H9 (cell line): ENCODE data around the gene IL4. TPM values are rescaled to one million over a fixed set of nuclear protein-coding genes. Genes with fewer than 3 reads are reported as not detected.

Experiments used
- DNase-seq: peaks from one replicate; pipeline ENCODE4 v3.0.0-alpha.2; 2017
- H2AFZ ChIP-seq: one replicate; pipeline ENCODE4 v1.6.1; 2013; ENCODE audit warnings: mild to moderate bottlenecking, low read length, control low read depth, moderate library complexity
- H2AK5ac ChIP-seq: 2 replicates; pipeline ENCODE4 v1.6.1; 2013; ENCODE audit warnings: low read length, control low read depth, mixed read lengths; ENCODE audit not compliant: insufficient read length
- H2BK120ac ChIP-seq: one replicate; pipeline ENCODE4 v1.6.1; 2013; ENCODE audit warnings: low read depth, mild to moderate bottlenecking, low read length, control low read depth, inconsistent platforms; ENCODE audit not compliant: poor library complexity, severe bottlenecking
- H2BK12ac ChIP-seq: 2 replicates; pipeline ENCODE4 v1.6.1; 2013; ENCODE audit warnings: low read length, control low read depth, mixed read lengths, low read depth; ENCODE audit not compliant: insufficient read length
- H2BK15ac ChIP-seq: 2 replicates; pipeline ENCODE4 v1.6.1; 2013; ENCODE audit warnings: low read depth, low read length, control low read depth
- H2BK20ac ChIP-seq: one replicate; pipeline ENCODE4 v1.6.1; 2013; ENCODE audit warnings: low read depth, mild to moderate bottlenecking, low read length, control low read depth, inconsistent platforms; ENCODE audit not compliant: poor library complexity, severe bottlenecking
- H2BK5ac ChIP-seq: 2 replicates; pipeline ENCODE4 v1.6.1; 2013; ENCODE audit warnings: low read length, control low read depth, mixed read lengths; ENCODE audit not compliant: insufficient read length
- H3K14ac ChIP-seq: 2 replicates; pipeline ENCODE4 v1.6.1; 2013; ENCODE audit warnings: low read length, control low read depth; ENCODE audit not compliant: insufficient read depth
- H3K18ac ChIP-seq: 2 replicates; pipeline ENCODE4 v1.6.1; 2013; ENCODE audit warnings: low read depth, mild to moderate bottlenecking, mixed read lengths, low read length, control low read depth; ENCODE audit not compliant: insufficient read length
- H3K23ac ChIP-seq: 2 replicates; pipeline ENCODE4 v1.6.1; 2013; ENCODE audit warnings: low read length, control low read depth, mixed read lengths, low read depth; ENCODE audit not compliant: insufficient read length
- H3K23me2 ChIP-seq: 2 replicates; pipeline ENCODE4 v1.6.1; 2013; ENCODE audit warnings: low read depth, mild to moderate bottlenecking, mixed read lengths, low read length, control low read depth; ENCODE audit not compliant: insufficient read length, poor library complexity, severe bottlenecking
- H3K27ac ChIP-seq: 2 replicates; pipeline ENCODE4 v1.5.1; 2013; ENCODE audit warnings: low read length, control low read depth, mixed read lengths, low read depth; ENCODE audit not compliant: insufficient read length
- H3K27me3 ChIP-seq: 2 replicates; pipeline ENCODE4 v1.6.1; 2013; ENCODE audit warnings: low read length, control low read depth, inconsistent platforms; ENCODE audit not compliant: insufficient read depth
- H3K4ac ChIP-seq: 2 replicates; pipeline ENCODE4 v1.6.1; 2013; ENCODE audit warnings: low read depth, mild to moderate bottlenecking, control low read depth, inconsistent platforms, low read length, moderate library complexity
- H3K4me1 ChIP-seq: 2 replicates; pipeline ENCODE4 v1.6.1; 2013; ENCODE audit warnings: low read length, control low read depth, inconsistent platforms; ENCODE audit not compliant: insufficient read depth
- H3K4me2 ChIP-seq: 2 replicates; pipeline ENCODE4 v1.6.1; 2013; ENCODE audit warnings: low read length, control low read depth, mixed read lengths; ENCODE audit not compliant: insufficient read length, insufficient read depth
- H3K56ac ChIP-seq: 2 replicates; pipeline ENCODE4 v1.6.1; 2013; ENCODE audit warnings: low read depth, mild to moderate bottlenecking, mixed read lengths, low read length, control low read depth; ENCODE audit not compliant: insufficient read length
- H3K79me1 ChIP-seq: 2 replicates; pipeline ENCODE4 v1.6.1; 2013; ENCODE audit warnings: low read depth, mild to moderate bottlenecking, moderate library complexity, low read length, control low read depth, inconsistent platforms; ENCODE audit not compliant: insufficient read depth, poor library complexity, severe bottlenecking
- H3K79me2 ChIP-seq: 2 replicates; pipeline ENCODE4 v1.6.1; 2013; ENCODE audit warnings: low read length, control low read depth, inconsistent platforms; ENCODE audit not compliant: insufficient read depth
- H3K9ac ChIP-seq: 2 replicates; pipeline ENCODE4 v1.6.1; 2013; ENCODE audit warnings: low read length, control low read depth, mixed read lengths; ENCODE audit not compliant: insufficient read length; ENCODE audit errors: extremely low read depth
- H3K9me3 ChIP-seq: one replicate; pipeline ENCODE4 v1.6.1; 2013; ENCODE audit warnings: low read depth, low read length, inconsistent platforms; ENCODE audit not compliant: control insufficient read depth
- H3T11ph ChIP-seq: one replicate; pipeline ENCODE4 v1.6.1; 2013; ENCODE audit warnings: mild to moderate bottlenecking, low read length, control low read depth, inconsistent platforms
- H4K20me1 ChIP-seq: one replicate; pipeline ENCODE4 v1.6.1; 2013; ENCODE audit not compliant: control insufficient read depth, insufficient read length, insufficient read depth
- H4K5ac ChIP-seq: 2 replicates; pipeline ENCODE4 v1.6.1; 2013; ENCODE audit warnings: low read depth, mild to moderate bottlenecking, mixed read lengths, low read length, control low read depth; ENCODE audit not compliant: insufficient read length
- H4K8ac ChIP-seq: replicated peaks from 2 replicates; pipeline ENCODE4 v1.6.1; 2013; ENCODE audit warnings: low read length, control low read depth, mixed read lengths, low read depth; ENCODE audit not compliant: insufficient read length
- H4K91ac ChIP-seq: 2 replicates; pipeline ENCODE4 v1.6.1; 2013; ENCODE audit warnings: low read depth, mild to moderate bottlenecking, moderate library complexity, mixed read lengths, low read length, control low read depth; ENCODE audit not compliant: insufficient read length
- H3K27ac Mint-ChIP-seq, 3 experiments: 2 replicates in 2 of 3; 3 replicates in 1 of 3; pipeline ENCODE4 v1.8.0; 2020 to 2021; ENCODE audit warnings: mixed read lengths in 3 of 3, mild to moderate bottlenecking in 1 of 3, moderate library complexity in 1 of 3
- H3K27me3 Mint-ChIP-seq: 2 replicates; pipeline ENCODE4 v1.8.0; 2021; ENCODE audit warnings: low read depth, mild to moderate bottlenecking, moderate library complexity, mixed read lengths
- H3K36me3 Mint-ChIP-seq, 3 experiments: 2 replicates in 2 of 3; 3 replicates in 1 of 3; pipeline ENCODE4 v1.8.0; 2020 to 2021; ENCODE audit warnings: low read depth in 3 of 3, mixed read lengths in 3 of 3; ENCODE audit not compliant: insufficient read depth in 1 of 3
- H3K4me1 Mint-ChIP-seq, 2 experiments: 2 replicates each; pipeline ENCODE4 v1.8.0; 2020; ENCODE audit warnings: mixed read lengths in 2 of 2
- H3K4me3 Mint-ChIP-seq, 2 experiments: 2 replicates in 1 of 2; 3 replicates in 1 of 2; pipeline ENCODE4 v1.8.0; 2020 to 2021; ENCODE audit warnings: mild to moderate bottlenecking in 2 of 2, mixed read lengths in 2 of 2, moderate library complexity in 1 of 2
- H3K9me3 Mint-ChIP-seq, 2 experiments: 2 replicates in 1 of 2; 3 replicates in 1 of 2; pipeline ENCODE4 v1.8.0; 2020; ENCODE audit warnings: mild to moderate bottlenecking in 2 of 2, mixed read lengths in 2 of 2, moderate library complexity in 1 of 2
- CTCF ChIP-seq: fragments of 200-600 bp; sonication (generic); conservative IDR thresholded peaks from 3 replicates; pipeline ENCODE4 v1.8.0; 2021; ENCODE audit warnings: antibody characterized with exemption, mild to moderate bottlenecking
- WGBS: extraction: QIAGEN DNeasy Blood & Tissue Kit; methylation state at CpG from one replicate; pipeline ENCODE4 v1.1.7; 2013; ENCODE audit warnings: missing lambda C conversion rate, low lambda C conversion rate, mixed read lengths; ENCODE audit not compliant: insufficient read length; ENCODE audit errors: extremely low coverage; 5-methylcytosine and 5-hydroxymethylcytosine counted together
- total RNA-seq: library from RNA; stranded (reverse); gene quantifications from 2 replicates; pipeline ENCODE4 v1.2.1, GENCODE V29; 2021

IL4 gene
- total RNA-seq, 1 experiment from 2014 or later: not detected

GRCh38 chr5:132669455-132669820 is 4.4 kb upstream of the IL4 start:
- no peak overlapping the region for H3K56ac ChIP-seq
- Mint-ChIP-seq H3K27me3 (no peaks in the 10 kb centered on the region; the same call in none of the 2 replicates), H3K36me3 (peaks cover 0 to 7% (median 0%) of the 10 kb centered on the region in 3 experiments; a peak in 3 of 7 replicates), H3K9me3 (peaks cover 0 to 7% of the 10 kb centered on the region in 2 experiments; a peak in 3 of 5 replicates), H3K27ac (no peak overlapping the region), H3K4me1 (peaks cover 22% of the 10 kb centered on the region in 2 experiments), H3K4me3 (no peak overlapping the region)
- no peak overlapping the region for H2BK5ac ChIP-seq
- no peak for TF ChIP-seq CTCF
- H2BK15ac ChIP-seq: no peak overlapping the region
- no CpG with 5 or more reads among the region's 7 CpGs for WGBS
- no peak overlapping the region for H4K5ac ChIP-seq
- H3K4me2 ChIP-seq: no peak overlapping the region
- no peak overlapping the region for H2BK12ac ChIP-seq
- no peaks in the 10 kb centered on the region for H3K9me3 ChIP-seq
- no peak overlapping the region for H2AFZ ChIP-seq
- no peak overlapping the region for H3K9ac ChIP-seq
- no peak overlapping the region for H2BK120ac ChIP-seq
- no peak overlapping the region for H4K91ac ChIP-seq
- H3T11ph ChIP-seq: no peak overlapping the region
- no peaks in the 10 kb centered on the region for H3K79me1 ChIP-seq
- H3K4ac ChIP-seq: no peak overlapping the region
- H4K20me1 ChIP-seq: no peaks in the 10 kb centered on the region
- H4K8ac ChIP-seq: no peak overlapping the region
- no peaks in the 10 kb centered on the region for H3K23me2 ChIP-seq
- H3K14ac ChIP-seq: no peak overlapping the region
- H3K27me3 ChIP-seq: no peaks in the 10 kb centered on the region
- H2AK5ac ChIP-seq: no peak overlapping the region
- no peak overlapping the region for H2BK20ac ChIP-seq
- no peak overlapping the region for H3K27ac ChIP-seq
- no peak for DNase-seq
- H3K4me1 ChIP-seq: no peaks in the 10 kb centered on the region
- H3K23ac ChIP-seq: no peak overlapping the region
- no peaks in the 10 kb centered on the region for H3K79me2 ChIP-seq
- no peak overlapping the region for H3K18ac ChIP-seq
